Tibial artery (tissue), 4 donors: ENCODE measurements around the gene COL15A1.
A peak's percentile ranks its signal among the peaks of the same experiment; 100 is the strongest.

ENCODE experiments used
- DNase-seq, 2 donors: peaks; one replicate each; pipeline ENCODE4 v3.0.0-alpha.2; 2019
- H3K27ac ChIP-seq, 2 donors: fragments of 200-600 bp; sonication (generic) in 1 of 2; 1 replicate in 1 of 2; 2 replicates in 1 of 2; pipeline ENCODE4 v1.5.1; 2018 to 2019; ENCODE audit warnings: mild to moderate bottlenecking in 1 of 2
- H3K27me3 ChIP-seq, 2 donors: fragments of 200-600 bp; sonication (generic) in 1 of 2; one replicate each; pipeline versions ENCODE4 v1.5.1 to v1.6.0; 2016 to 2019
- H3K36me3 ChIP-seq, 3 donors: fragments of 200-600 bp; sonication (generic) in 2 of 3; one replicate each; pipeline ENCODE4 v1.5.1; 2016 to 2019; ENCODE audit warnings: mild to moderate bottlenecking in 2 of 3
- H3K4me1 ChIP-seq, 4 donors: fragments of 200-600 bp; sonication (generic) in 2 of 4; 1 replicate in 3 of 4; 2 replicates in 1 of 4; pipeline ENCODE4 v1.5.1; 2016 to 2019
- H3K4me3 ChIP-seq, 2 donors: fragments of 200-600 bp; sonication (generic) in 1 of 2; 1 replicate in 1 of 2; 2 replicates in 1 of 2; pipeline ENCODE4 v1.5.1; 2018 to 2019; ENCODE audit warnings: mild to moderate bottlenecking in 2 of 2
- H3K9me3 ChIP-seq, 3 donors: fragments of 200-600 bp; sonication (generic) in 1 of 3; one replicate each; pipeline ENCODE4 v1.5.1; 2016 to 2019
- CTCF ChIP-seq, 2 experiments: fragments of 200-600 bp in 1 of 2; fragments of 450-650 bp in 1 of 2; IDR thresholded peaks; one replicate each; pipeline ENCODE4 v1.5.1; 2017 to 2019; ENCODE audit warnings: antibody characterized with exemption in 2 of 2, mild to moderate bottlenecking in 1 of 2, moderate library complexity in 1 of 2
- intact Hi-C: fragments of 100-400 bp; cut with DNase I; formaldehyde crosslinking; loops from one replicate; pipeline ENCODE4 v1.15.0; 2023; ENCODE audit warnings: low total_unique reads

The COL15A1 gene

GRCh38 chr9:99013550-99013949 is 69.8 kb downstream of the COL15A1 start:
- intact Hi-C loops: no loop called here
- no peak for TF ChIP-seq CTCF (IDR thresholded peaks at IDR 0.05)
- Histone ChIP-seq H3K36me3 (peaks cover 14 to 31% (median 16%) of the 10 kb centered on the region in 3 donors), H3K27me3 (no peaks in the 10 kb centered on the region), H3K4me3 (no peak overlapping the region), H3K27ac (no peak overlapping the region), H3K4me1 (no peaks in the 10 kb centered on the region), H3K9me3 (no peaks in the 10 kb centered on the region)
- DNase-seq: no peak

- no peak for DNase-seq
- H3K4me1 ChIP-seq: peaks cover 0 to 13% (median 8%) of the 10 kb centered on the region in 4 donors
- no peak for TF ChIP-seq CTCF (IDR thresholded peaks at IDR 0.05)
- no peaks in the 10 kb centered on the region for H3K9me3 ChIP-seq
- H3K27ac ChIP-seq: no peak overlapping the region
- H3K36me3 ChIP-seq: peaks cover 10 to 29% (median 14%) of the 10 kb centered on the region in 3 donors
- H3K4me3 ChIP-seq: no peak overlapping the region
- intact Hi-C loops: loop anchor here (5.0 kb wide), 1 partner anchor 92 kb away; the partner anchor contains the start of gene TGFBR1
- no peaks in the 10 kb centered on the region for H3K27me3 ChIP-seq
Measured at GRCh38 chr9:99015448-99015847, 71.7 kb downstream of the COL15A1 start.

DNA sequence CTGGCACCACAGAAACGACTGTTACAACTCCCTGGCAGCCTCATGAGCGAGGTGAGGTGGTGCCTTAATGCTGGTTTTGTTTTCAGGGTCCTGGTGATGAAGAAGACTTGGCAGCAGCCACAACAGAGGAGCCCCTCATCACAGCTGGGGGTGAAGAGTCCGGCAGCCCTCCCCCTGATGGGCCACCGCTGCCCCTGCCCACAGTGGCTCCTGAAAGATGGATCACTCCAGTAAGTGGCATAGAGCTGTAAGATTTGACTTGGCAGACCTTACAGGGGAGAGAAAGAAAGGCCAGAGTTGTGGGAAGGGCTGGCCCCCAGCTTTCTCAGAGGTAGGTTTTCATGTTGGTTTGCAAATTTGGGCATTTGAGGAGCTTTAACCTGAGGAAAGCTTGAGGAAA is 72.2 kb downstream of the COL15A1 start:
- H3K4me3 ChIP-seq: no peak overlapping the region
- no peak for DNase-seq
- peaks cover 7 to 31% (median 14%) of the 10 kb centered on the region in 3 donors for H3K36me3 ChIP-seq
- intact Hi-C loops: loop anchor here (5.0 kb wide), 1 partner anchor 91 kb away; the partner anchor contains the start of gene TGFBR1
- H3K4me1 ChIP-seq: peaks cover 0 to 14% (median 9%) of the 10 kb centered on the region in 4 donors
- TF ChIP-seq CTCF (IDR thresholded peaks at IDR 0.05): no peak
- H3K9me3 ChIP-seq: no peaks in the 10 kb centered on the region
- H3K27me3 ChIP-seq: no peaks in the 10 kb centered on the region
- no peak overlapping the region for H3K27ac ChIP-seq

DNA sequence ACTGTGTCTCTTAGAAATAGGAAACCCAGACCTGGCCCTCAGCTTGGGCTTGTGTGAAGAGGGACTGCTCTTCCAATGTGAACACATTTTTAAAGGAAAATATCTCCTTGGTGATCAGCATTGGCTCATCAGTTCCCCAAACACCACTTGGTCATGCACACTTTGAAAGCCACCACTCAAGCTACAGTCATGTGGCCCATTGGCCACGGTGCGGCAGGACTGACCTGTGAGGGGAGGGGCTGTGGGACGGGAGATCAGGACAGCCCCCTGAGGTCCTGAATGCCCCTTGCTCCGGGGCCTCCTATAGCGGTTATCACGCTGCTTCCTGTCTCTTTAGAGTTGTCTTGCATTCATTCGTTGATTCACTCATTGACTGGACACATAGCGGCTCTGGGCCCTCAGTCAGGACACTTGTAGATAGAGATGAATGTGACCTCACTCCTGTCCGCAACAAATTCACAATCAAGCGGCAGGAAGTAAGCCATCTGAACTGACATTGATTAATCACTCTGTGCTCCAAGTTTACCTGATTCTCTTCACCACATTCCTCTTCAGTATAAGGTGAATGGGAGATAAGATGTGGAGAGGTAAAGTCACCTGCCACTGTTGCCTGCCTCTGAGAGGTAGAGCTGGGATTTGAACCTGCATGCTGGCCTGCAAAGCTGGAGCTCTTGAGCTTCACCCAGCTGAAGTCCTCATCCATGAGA is 73.1 kb downstream of the COL15A1 start:
- TF ChIP-seq CTCF (IDR thresholded peaks at IDR 0.05): no peak
- peaks cover 0 to 14% (median 9%) of the 10 kb centered on the region in 4 donors for H3K4me1 ChIP-seq
- H3K36me3 ChIP-seq: peaks cover 7 to 31% (median 14%) of the 10 kb centered on the region in 3 donors
- H3K27me3 ChIP-seq: no peaks in the 10 kb centered on the region
- no peak overlapping the region for H3K4me3 ChIP-seq
- no peaks in the 10 kb centered on the region for H3K9me3 ChIP-seq
- H3K27ac ChIP-seq: no peak overlapping the region
- DNase-seq: no peak
- intact Hi-C loops: loop anchor here (5.0 kb wide), 1 partner anchor 90 kb away; the partner anchor contains the start of gene TGFBR1

DNA sequence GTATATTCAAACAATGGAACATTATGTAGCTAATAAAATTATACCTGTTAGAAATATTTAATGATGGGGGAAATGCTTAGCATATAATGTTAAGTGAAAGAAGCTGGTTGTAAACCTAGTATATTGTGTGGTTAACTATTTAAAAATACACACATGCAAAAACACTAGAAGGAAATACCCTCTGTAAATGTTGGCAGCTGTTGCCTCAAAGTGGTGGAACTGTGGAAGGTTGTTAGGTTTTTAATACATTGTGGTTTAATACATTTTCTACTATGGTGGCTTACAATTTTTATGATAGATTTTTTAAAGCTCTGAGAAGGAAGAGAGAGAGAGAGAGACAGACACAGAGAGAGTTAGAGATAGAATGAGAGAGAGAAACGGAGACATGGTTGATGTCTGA is 74.9 kb downstream of the COL15A1 start:
- Histone ChIP-seq H3K4me3 (no peak overlapping the region), H3K27ac (peak overlapping the region; percentile 73 to 79), H3K9me3 (no peaks in the 10 kb centered on the region), H3K27me3 (no peaks in the 10 kb centered on the region), H3K4me1 (peaks cover 0 to 23% (median 18%) of the 10 kb centered on the region in 4 donors), H3K36me3 (peaks cover 7 to 35% (median 14%) of the 10 kb centered on the region in 3 donors)
- no peak for TF ChIP-seq CTCF (IDR thresholded peaks at IDR 0.05)
- intact Hi-C loops: loop anchor here (5.0 kb wide), 1 partner anchor 89 kb away; the partner anchor contains the start of gene TGFBR1
- no peak for DNase-seq
